PC-3 (cell line): ENCODE data around the gene AHCYL1.

Experiments
- CTCF ChIP-seq: fragments of 300-600 bp; sonication (generic); conservative IDR thresholded peaks from 2 replicates; pipeline ENCODE4 v1.5.1; 2017; ENCODE audit warnings: antibody characterized with exemption, low read depth, mild to moderate bottlenecking, low read length
- EZH2 ChIP-seq: fragments of 300-600 bp; sonication (generic); IDR thresholded peaks from one replicate; pipeline ENCODE4 v1.6.1; 2017; ENCODE audit warnings: antibody characterized with exemption, mild to moderate bottlenecking, low read length; ENCODE audit not compliant: unreplicated experiment

GRCh38 chr1:109937738-109938137, 46.8 kb upstream of the AHCYL1 start:
- TF ChIP-seq CTCF (no peak), EZH2 (no peak)
